Activated CD8-positive, alpha-beta T cell treated with anti-CD3 and anti-CD28 coated beads for 36 hours (primary cell): Measurements from ENCODE around the gene LGI4. TPM values are rescaled to one million over a fixed set of nuclear protein-coding genes. Genes with fewer than 3 reads are reported as not detected.

ENCODE experiments used
- ATAC-seq: fragments of 200-7000 bp; cut with Tn5 transposase; one replicate; pipeline ENCODE4 v1.10.0; 2021; ENCODE audit warnings: mild to moderate bottlenecking, moderate library complexity
- CTCF ChIA-PET: fragments of 350-600 bp; sonication (Branson Sonifier 250); formaldehyde crosslinking; loops from one replicate; lab custom pipeline; 2021; ENCODE audit warnings: antibody characterized with exemption; lab: Charles Lee
- POLR2A ChIA-PET: fragments of 350-600 bp; sonication (Branson Sonifier 250); formaldehyde crosslinking; loops from one replicate; lab custom pipeline; 2021; ENCODE audit warnings: antibody characterized with exemption; lab: Charles Lee
- DNase-seq: peaks from one replicate; pipeline ENCODE4 v3.0.0-alpha.2; 2020
- H3K27ac Mint-ChIP-seq: one replicate; pipeline ENCODE4 v1.8.0; 2021; ENCODE audit warnings: mild to moderate bottlenecking, mixed read lengths
- H3K27me3 Mint-ChIP-seq: one replicate; pipeline ENCODE4 v1.8.0; 2021; ENCODE audit warnings: mixed read lengths
- H3K36me3 Mint-ChIP-seq: one replicate; pipeline ENCODE4 v1.8.0; 2021; ENCODE audit warnings: low read depth, mixed read lengths
- H3K4me1 Mint-ChIP-seq: one replicate; pipeline ENCODE4 v1.8.0; 2021; ENCODE audit warnings: low read depth, mixed read lengths
- H3K4me3 Mint-ChIP-seq: one replicate; pipeline ENCODE4 v1.8.0; 2021; ENCODE audit warnings: mild to moderate bottlenecking, moderate library complexity, mixed read lengths
- H3K9me3 Mint-ChIP-seq: one replicate; pipeline ENCODE4 v1.8.0; 2021; ENCODE audit warnings: mixed read lengths
- intact Hi-C: fragments of 100-400 bp; cut with micrococcal nuclease; formaldehyde crosslinking; loops from one replicate; pipeline ENCODE4 v1.10.0; 2022
- total RNA-seq, 2 experiments: library from RNA; stranded (reverse); gene quantifications; one replicate each; pipeline ENCODE4 v1.2.3, GENCODE V29; 2021
- TF ChIP-seq, protein P1 (sequence below): fragments of 200-600 bp; IDR thresholded peaks from one replicate; pipeline ENCODE4 v1.8.0; 2022; ENCODE audit warnings: antibody characterized with exemption, mild to moderate bottlenecking

LGI4 gene
- total RNA-seq, 2 experiments from 2014 or later, result 0.25 to 0.27 TPM

- TF ChIP-seq, protein P1, sequence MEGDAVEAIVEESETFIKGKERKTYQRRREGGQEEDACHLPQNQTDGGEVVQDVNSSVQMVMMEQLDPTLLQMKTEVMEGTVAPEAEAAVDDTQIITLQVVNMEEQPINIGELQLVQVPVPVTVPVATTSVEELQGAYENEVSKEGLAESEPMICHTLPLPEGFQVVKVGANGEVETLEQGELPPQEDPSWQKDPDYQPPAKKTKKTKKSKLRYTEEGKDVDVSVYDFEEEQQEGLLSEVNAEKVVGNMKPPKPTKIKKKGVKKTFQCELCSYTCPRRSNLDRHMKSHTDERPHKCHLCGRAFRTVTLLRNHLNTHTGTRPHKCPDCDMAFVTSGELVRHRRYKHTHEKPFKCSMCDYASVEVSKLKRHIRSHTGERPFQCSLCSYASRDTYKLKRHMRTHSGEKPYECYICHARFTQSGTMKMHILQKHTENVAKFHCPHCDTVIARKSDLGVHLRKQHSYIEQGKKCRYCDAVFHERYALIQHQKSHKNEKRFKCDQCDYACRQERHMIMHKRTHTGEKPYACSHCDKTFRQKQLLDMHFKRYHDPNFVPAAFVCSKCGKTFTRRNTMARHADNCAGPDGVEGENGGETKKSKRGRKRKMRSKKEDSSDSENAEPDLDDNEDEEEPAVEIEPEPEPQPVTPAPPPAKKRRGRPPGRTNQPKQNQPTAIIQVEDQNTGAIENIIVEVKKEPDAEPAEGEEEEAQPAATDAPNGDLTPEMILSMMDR, result no peak
- POLR2A ChIA-PET, result no interaction called here
- Mint-ChIP-seq H3K27me3 (no peaks in the 10 kb centered on the region), H3K36me3 (no peaks in the 10 kb centered on the region), H3K4me1 (no peaks in the 10 kb centered on the region), H3K4me3 (no peak overlapping the region), H3K9me3 (no peaks in the 10 kb centered on the region), H3K27ac (no peak overlapping the region)
- CTCF ChIA-PET, result interaction anchor here (1.0 kb wide), 1 partner anchor 58 kb away, joined by 3 read pairs; no protein-coding TSS in a partner anchor
- intact Hi-C loops, result no loop called here
- DNase-seq (no peak), ATAC-seq (no peak)
Measured at GRCh38 chr19:35077411-35078223, 57.2 kb downstream of the LGI4 start.

- Mint-ChIP-seq H3K27me3 (no peaks in the 10 kb centered on the region), H3K9me3 (no peaks in the 10 kb centered on the region), H3K4me1 (no peaks in the 10 kb centered on the region), H3K27ac (no peak overlapping the region), H3K4me3 (no peak overlapping the region), H3K36me3 (no peaks in the 10 kb centered on the region)
- intact Hi-C loops, result no loop called here
- ChIA-PET CTCF (no interaction called here), POLR2A (no interaction called here)
- ATAC-seq (no peak), DNase-seq (no peak)
- TF ChIP-seq, protein P1, result no peak
Measured at GRCh38 chr19:35076657-35077056, 58.2 kb downstream of the LGI4 start.

DNA sequence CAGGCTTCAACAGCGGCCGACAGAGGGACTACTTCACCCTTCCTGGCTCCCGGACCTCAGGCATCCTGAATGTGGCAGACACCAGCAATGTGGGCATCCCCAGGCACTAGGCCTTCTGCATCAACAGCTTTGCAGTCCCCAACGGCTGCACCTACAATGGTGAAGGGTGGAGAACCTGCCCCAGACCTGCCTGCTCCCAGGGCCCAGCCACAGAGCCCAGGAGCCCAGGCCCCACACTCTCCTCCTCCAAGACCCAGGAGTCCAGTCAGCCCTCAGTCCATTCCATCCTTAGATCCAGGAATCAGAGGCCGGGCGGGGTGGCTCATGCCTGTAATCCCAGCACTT is 58.9 kb downstream of the LGI4 start:
- no peaks in the 10 kb centered on the region for H3K4me1 Mint-ChIP-seq
- ATAC-seq, result no peak
- ChIA-PET CTCF (interaction anchor here (1.2 kb wide), 1 partner anchor 10 kb away, joined by 3 read pairs; no protein-coding TSS in a partner anchor), POLR2A (no interaction called here)
- TF ChIP-seq, protein P1, result no peak
- no peaks in the 10 kb centered on the region for H3K9me3 Mint-ChIP-seq
- H3K36me3 Mint-ChIP-seq, result no peaks in the 10 kb centered on the region
- no peaks in the 10 kb centered on the region for H3K27me3 Mint-ChIP-seq
- DNase-seq, result no peak
- H3K4me3 Mint-ChIP-seq, result no peak overlapping the region
- intact Hi-C loops, result no loop called here
- no peak overlapping the region for H3K27ac Mint-ChIP-seq

DNA sequence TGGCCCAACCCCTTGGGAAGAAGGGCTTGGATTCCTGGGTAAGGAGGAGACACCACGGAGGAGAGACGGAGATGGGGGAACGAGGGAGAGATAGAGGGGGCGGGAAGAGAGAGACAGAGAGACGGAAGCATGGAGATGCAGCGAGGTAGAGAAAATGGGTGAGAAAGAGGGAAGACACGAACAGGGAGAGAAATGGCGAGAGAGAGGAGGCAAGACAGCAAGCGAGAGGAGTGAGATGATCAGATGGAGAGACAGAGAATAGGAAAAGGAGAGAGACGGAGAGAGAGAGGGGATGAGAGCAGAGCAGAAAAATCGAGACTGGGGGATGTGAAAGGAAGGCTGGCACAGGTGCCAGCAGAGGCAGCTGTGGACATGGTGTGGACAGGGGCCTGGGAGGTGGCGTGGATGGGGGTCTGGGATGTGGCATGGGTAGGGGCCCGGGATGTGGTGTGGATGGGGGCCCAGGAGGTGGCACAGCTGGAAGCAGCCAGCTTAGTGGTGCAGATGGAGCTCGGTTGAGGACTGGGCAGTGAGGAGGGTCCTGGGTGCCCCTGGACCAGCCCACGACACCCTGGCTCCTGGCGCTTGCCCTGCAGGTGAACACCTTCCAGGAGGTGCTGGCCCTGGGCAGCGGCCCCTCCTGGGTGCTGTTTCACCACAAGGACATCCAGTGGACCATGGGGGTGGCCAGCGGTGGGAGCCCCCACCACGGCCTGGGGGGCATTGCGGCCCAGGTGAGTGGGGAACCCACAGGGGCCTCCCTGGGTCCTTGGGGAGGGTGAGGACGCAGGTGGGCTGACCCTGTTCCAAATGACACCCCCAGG is 59.4 kb downstream of the LGI4 start:
- TF ChIP-seq, protein P1, result no peak
- Mint-ChIP-seq H3K4me3 (no peak overlapping the region), H3K27ac (no peak overlapping the region), H3K4me1 (no peaks in the 10 kb centered on the region), H3K36me3 (no peaks in the 10 kb centered on the region), H3K9me3 (peaks cover 3% of the 10 kb centered on the region), H3K27me3 (no peaks in the 10 kb centered on the region)
- DNase-seq, result no peak
- POLR2A ChIA-PET, result no interaction called here
- CTCF ChIA-PET, result interaction anchor here (1.2 kb wide), 2 partner anchors 9 to 31 kb away, joined by 3 read pairs; no protein-coding TSS in a partner anchor
- intact Hi-C loops, result no loop called here
- no peak for ATAC-seq

Other genes with a start within 250 kb of the LGI4 start
- gene ZNF30, start 208.2 kb downstream of the LGI4 start, total RNA-seq, result 1 to 10 TPM; 4.2 to 4.4 TPM
- 1 to 10 TPM; 5.1 to 5.6 TPM for gene ZNF792, start 170.8 kb downstream of the LGI4 start, total RNA-seq
- 100 to 1,000 TPM; 128 to 134 TPM for gene GRAMD1A, start 134.7 kb downstream of the LGI4 start, total RNA-seq
- under 1 TPM; 0.63 to 0.90 TPM for gene SCN1B, start 104.6 kb downstream of the LGI4 start, total RNA-seq
- gene HPN, start 93.3 kb downstream of the LGI4 start, total RNA-seq, result under 1 TPM in 1 of 2 experiments, not detected in 1; 0.11 TPM
- not detected for gene FXYD3, start 19.2 kb downstream of the LGI4 start, total RNA-seq
- 1 to 10 TPM in 1 of 2 experiments, not detected in 1; 1.9 TPM for gene FXYD1, start 3.8 kb upstream of the LGI4 start, total RNA-seq
- under 1 TPM in 1 of 2 experiments, not detected in 1; 0.38 TPM for gene FXYD7, start 8.2 kb upstream of the LGI4 start, total RNA-seq
- gene FXYD5, start 19.7 kb upstream of the LGI4 start, total RNA-seq, result 100 to 1,000 TPM; 225 to 241 TPM
- gene FAM187B, start 93.7 kb upstream of the LGI4 start, total RNA-seq, result not detected
- gene LSR, start 113.9 kb upstream of the LGI4 start, total RNA-seq, result 10 to 100 TPM; 20.0 to 20.6 TPM
- gene USF2, start 133.9 kb upstream of the LGI4 start, total RNA-seq, result 100 to 1,000 TPM; 111 to 115 TPM
- gene HAMP, start 147.5 kb upstream of the LGI4 start, total RNA-seq, result under 1 TPM in 1 of 2 experiments, not detected in 1; 0.32 TPM
- under 1 TPM; 0.20 to 0.31 TPM for gene MAG, start 157.1 kb upstream of the LGI4 start, total RNA-seq
- 1 to 10 TPM; 2.3 to 2.8 TPM for gene CD22, start 194.1 kb upstream of the LGI4 start, total RNA-seq
- gene FFAR1, start 212.8 kb upstream of the LGI4 start, total RNA-seq, result not detected
- 1 to 10 TPM; 1.1 to 1.2 TPM for gene FFAR3, start 223.4 kb upstream of the LGI4 start, total RNA-seq
- under 1 TPM; 0.18 to 0.56 TPM for gene GPR42, start 236.0 kb upstream of the LGI4 start, total RNA-seq